CD4-positive, alpha-beta T cell treated with Interferon gamma for 1 hour (primary cell): ENCODE measurements around the gene TPSG1.
"Not testable (repeated sequence)": the region's sequence is repeated elsewhere in the genome, so short reads cannot be mapped to it uniquely, and the experiment has no call there.

ENCODE experiments used
- DNase-seq: peaks from one replicate; pipeline ENCODE4 v3.0.0-alpha.2; 2020

The TPSG1 gene

DNA sequence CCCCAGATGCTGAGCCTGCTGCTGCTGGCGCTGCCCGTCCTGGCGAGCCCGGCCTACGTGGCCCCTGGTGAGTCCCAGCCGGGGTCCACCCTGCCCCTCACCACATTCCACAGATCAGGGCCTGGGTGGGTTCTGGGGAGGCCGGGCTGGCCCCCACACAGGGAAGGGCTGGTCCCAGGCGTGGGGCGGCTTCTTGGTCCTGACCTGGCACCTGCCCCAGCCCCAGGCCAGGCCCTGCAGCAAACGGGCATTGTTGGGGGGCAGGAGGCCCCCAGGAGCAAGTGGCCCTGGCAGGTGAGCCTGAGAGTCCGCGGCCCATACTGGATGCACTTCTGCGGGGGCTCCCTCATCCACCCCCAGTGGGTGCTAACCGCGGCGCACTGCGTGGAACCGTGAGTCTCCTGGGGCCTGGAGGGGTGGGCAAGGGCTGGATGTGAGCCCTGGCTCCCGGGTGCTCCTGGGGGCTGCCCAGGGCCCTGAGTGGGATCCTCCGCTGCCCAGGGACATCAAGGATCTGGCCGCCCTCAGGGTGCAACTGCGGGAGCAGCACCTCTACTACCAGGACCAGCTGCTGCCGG, 31.3 kb upstream of the TPSG1 start:
- not testable (repeated sequence) for DNase-seq

DNA sequence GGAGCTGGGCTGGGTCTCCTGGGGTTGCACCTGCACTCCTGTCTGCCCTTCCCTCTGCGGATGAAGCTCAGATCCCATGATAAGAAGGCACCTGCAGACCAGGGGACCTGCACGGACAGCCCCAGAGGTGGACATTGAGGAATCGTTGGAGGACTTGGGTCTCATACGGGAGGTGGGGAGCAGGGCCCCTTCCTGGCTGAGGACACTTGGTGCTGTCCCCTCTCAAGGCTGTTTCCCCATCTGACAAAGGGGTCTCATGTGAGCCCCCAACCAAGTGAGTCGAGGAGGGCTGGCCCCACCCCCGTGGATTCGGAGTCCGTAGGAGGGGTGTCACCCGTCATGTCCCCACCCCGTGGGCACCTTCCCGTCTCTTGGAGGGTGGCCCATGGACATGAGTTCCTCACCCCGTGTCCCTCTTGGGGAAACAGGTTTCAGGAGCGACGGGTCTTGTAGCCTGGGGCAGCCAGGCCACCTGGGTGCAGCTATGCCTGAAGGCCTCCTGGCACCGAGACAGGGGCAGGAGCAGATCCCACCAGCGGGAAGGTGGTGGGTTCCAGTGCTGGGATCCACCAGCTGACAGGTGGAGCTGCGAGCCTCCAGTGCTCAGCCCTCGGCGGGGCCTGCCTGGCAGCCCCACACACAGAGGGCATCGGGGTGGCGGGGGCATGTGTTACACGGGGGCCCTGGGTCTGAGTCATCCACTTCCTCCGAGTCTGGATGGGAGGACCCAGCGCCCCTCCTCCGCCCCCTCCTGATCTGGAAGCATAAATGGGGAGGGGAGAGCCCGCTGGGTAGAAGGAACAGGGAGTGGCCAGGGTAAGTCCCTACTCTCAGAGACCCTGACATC, 30.4 kb upstream of the TPSG1 start, which contains the start of gene TPSD1:
Gene TPSD1, plus strand, starts transcription at position 794 of the 847 bp plus-strand sequence. CDS start 212 bp downstream, outside the sequence.
- DNase-seq: not testable (repeated sequence)

DNA sequence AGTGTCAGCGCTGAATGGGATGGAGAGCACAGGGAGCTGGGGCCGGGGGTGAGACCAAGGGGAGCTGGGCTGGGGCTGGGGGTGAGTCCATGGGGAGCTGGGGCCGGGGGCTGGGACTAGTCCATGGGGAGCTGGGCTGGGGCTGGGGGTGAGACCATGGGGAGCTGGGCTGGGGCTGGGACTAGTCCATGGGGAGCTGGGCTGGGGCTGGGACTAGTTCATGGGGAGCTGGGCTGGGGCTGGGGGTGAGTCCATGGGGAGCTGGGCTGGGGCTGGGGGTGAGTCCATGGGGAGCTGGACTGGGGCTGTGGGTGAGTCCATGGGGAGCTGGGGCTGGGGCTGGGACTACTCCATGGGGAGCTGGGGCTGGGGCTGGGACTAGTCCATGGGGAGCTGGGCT, 29.8 kb upstream of the TPSG1 start:
- DNase-seq: not testable (repeated sequence)

DNA sequence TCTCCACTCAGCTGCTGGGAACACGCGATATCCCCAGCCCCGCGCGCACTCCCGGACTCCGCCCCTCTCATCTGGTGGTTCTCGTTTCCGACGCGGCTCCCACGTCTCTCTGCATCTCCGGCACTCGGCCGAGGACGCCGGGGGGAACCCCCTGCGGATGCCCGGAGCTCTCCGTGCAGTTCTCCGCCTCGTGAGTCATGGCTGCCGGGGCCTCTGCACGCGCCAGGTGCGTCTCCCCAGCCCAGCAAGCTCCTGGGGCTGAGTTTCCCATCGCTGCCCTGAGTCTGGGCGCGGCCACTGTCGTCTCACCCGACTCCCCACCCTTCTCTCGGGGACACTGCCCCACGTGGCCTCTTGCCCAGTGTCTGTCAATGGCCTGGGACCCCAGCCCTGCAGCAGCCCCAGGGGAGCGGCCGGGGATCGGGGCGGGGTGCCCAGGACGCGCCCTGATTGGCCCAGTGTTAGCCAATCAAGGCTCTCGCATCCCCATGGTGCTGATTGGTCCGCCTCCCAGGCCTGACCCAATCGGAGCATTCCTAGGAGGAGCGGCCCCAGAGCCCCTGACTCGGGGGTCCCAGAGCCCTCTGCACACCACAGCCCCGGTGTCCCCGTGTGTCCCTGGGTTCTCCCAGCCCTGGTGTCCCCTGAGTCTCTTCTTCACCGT, 28.8 kb upstream of the TPSG1 start:
- not testable (repeated sequence) for DNase-seq

DNA sequence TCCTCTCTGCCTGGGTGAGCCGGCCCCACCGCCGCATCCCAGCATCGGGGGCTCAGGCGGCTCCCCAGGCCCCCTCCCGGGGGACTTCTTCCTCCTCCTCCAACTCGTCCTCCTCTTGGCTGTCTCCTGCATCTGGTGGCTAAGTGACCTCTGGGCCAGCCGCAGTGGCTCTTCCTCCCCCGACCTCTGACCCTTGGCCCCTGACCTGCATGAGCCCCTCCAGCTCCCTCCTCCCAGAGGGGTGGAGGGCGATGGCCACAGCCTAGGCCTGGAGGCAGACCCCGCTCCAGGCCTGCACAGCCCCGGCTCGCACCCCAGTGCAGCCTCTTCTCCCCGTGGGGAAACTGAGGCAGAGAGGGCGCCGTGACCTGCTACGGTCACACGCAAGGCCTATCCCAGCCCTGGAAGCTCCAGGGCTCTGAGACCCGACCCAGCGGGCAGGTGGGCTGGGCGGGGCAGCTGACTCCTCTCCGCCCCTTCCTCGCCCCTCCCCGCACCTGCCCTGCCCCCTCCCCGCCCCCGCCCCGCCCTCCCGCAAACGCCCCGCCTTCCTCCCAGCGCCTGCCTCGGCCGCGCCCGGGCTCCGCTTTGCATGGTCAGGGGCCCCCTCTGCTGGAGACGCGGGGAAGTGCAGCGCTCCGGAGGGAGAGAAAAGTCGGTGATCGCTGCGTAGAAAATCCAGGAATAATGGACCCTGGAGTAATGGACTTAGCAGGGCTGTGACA, 24.1 kb upstream of the TPSG1 start:
- not testable (repeated sequence) for DNase-seq

DNA sequence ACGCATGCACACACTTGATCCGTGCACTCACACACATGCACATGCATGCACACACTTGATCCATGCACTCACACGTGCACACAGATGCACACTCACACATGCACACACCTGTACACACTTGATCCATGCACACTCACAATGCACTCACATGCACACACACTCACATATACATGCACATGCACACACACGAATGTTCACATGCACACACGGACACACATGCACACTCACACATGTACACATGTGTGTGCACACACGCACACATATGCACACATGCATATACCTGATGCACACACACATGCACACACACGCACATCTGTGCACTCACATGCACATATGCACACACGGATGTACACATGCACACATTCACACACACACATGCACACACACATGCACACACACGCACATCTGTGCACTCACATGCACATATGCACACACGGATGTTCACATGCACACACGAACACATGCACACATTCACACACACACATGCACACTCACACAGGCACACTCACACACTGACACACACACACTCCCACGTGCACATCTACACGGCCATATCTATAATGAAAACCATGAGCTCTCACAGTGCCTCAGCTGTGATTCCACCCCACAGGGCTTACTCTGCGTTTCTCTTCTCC, 23.0 kb upstream of the TPSG1 start:
- DNase-seq: not testable (repeated sequence)

DNA sequence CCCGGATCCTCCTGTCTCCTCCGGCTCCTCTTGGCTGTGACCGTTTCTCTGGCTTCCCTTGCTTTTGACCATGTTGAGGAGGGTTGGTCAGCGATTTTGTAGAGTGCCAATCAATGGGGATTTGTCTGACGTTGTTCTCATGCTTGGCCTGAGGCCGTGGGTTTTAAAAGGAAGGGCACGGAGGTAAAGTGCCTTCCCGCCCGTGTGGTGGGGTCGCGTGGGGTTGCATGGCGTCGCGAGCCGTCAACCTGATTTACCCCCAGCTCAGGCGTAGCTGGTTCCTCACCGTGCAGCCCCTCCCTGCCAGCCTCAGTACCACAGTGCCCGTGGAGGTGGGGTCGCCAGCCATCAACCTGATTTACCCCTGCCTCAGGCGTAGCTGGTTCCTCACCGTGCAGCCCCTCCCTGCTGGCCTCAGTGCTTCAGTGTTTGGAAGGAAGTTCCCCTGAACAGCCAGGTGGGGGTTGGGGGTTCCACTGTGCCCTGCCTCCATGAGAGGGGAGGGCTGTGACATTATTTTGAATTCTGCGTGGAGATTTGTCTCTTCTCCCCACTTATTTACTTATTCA, 20.5 kb upstream of the TPSG1 start:
- no peak for DNase-seq

DNA sequence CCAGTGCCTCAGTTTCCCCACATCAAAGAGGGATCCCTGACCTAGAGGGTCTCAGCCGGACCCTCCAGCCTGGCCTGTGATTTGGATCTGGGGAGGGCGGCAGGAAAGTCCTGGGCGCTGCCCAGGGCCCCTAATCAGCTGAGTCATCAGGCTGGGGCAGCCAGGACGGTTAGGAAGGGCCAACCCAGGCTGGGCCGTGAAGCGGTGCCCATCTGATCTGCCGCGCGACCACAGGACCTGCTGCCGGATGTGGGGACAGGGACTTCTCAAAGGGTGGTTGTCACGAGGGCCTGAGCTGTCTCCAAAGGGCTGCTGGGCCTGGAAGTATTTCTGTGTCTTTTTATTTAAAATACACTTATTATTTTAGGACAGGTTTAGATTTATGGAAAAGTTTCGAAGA, 19.8 kb upstream of the TPSG1 start:
- DNase-seq: peak; percentile 40

DNA sequence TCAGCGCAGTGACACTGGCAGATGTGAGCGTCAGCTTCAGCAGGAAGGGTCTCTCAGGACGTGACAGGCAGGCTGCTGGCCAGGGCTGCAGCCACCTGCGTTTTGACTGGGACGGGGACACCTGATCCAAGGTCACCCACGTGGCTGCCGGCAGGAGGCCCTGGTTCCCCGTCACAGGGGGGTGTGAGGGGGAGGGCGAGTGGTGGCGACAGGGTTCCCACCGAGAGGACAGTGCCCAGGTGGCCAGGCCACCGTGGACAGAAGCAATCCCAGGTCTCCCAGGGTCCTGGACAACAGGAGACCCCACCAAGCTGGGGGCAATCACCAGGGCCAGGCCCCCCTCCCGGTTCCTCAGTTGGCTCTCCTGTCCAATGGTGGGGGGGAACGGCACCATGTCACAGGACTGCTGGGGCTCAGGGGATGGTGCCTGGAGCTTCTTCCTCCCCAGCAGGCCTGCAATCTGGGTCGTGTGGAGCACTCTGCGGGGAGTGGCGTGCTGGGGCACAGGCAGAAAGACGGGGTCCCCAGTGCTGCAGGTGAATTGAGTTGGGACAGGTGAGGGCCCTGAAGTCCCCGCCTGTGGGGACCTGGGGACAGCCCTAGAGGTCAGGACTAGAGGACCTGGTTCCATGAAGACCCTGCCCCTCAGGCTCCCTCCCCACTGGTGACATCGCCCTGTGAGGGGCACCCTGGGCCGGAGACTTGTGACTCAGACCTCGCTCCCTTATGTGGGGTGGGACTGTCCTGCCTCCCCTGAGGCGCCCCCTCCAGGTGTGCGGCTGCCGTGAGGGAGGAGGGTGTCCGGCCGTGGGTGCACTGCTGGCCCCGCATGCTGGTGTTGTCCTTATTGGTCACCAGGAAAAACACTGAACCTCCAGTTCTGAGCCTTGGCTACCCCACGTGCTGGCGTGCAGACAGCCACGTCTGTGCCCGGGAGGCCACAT, 19.1 kb upstream of the TPSG1 start:
- DNase-seq: not testable (repeated sequence)

DNA sequence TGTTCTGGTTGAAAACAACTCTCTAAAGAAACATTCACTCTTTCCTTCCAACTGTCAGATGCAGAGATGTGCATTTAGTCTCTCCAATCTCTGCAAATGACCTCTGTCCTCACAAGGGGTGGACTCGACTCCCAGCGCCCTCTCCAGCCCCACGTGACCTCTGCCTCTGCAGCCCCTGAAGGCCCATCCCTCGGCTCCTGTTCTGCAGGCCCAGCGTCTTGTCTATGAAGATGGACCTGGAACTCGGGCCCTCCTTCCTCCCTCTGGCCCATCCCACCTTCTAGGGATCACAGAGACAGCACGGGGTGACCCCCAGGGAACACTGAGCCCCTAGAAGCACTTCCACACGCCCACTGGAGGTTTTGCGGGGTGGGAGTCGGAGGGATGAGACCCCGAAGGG, 18.3 kb upstream of the TPSG1 start:
- not testable (repeated sequence) for DNase-seq

DNA sequence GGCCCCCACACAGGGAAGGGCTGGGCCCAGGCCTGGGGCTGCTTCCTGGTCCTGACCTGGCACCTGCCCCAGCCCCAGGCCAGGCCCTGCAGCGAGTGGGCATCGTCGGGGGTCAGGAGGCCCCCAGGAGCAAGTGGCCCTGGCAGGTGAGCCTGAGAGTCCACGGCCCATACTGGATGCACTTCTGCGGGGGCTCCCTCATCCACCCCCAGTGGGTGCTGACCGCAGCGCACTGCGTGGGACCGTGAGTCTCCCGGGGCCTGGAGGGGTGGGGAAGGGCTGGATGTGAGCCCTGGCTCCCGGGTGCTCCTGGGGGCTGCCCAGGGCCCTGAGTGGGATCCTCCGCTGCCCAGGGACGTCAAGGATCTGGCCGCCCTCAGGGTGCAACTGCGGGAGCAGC, 16.0 kb upstream of the TPSG1 start:
- DNase-seq: not testable (repeated sequence)

DNA sequence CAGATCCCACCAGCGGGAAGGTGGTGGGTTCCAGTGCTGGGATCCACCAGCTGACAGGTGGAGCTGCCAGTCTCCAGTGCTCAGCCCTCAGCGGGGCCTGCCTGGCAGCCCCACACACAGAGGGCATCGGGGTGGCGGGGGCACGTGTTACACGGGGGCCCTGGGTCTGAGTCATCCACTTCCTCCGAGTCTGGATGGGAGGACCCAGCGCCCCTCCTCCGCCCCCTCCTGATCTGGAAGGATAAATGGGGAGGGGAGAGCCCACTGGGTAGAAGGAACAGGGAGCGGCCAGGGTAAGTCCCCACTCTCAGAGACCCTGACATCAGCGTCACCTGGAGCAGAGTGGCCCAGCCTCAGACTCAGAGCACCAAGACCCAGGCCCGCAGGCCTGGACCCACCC, 15.4 kb upstream of the TPSG1 start, which contains the start of gene TPSAB1:
Gene TPSAB1, plus strand, starts transcription at position 270 of the 400 bp plus-strand sequence. CDS start 234 bp downstream, outside the sequence.
- not testable (repeated sequence) for DNase-seq

DNA sequence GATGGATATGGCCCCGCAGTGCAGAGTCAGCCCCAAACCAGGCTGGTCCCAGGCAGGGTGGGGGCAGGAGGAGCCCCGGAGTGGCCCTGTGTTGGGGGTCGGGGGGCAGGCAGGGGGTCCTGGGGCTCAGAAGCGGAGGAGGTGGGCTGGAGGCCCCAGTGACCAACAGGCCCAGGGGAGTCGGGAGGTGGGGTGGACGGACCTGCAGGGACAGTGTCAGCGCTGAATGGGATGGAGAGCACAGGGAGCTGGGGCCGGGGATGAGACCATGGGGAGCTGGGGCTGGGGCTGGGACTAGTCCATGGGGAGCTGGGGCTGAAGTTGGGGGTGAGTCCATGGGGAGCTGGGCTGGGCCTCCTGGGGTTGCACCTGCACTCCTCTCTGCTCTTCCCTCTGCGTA, 14.5 kb upstream of the TPSG1 start:
- not testable (repeated sequence) for DNase-seq

DNA sequence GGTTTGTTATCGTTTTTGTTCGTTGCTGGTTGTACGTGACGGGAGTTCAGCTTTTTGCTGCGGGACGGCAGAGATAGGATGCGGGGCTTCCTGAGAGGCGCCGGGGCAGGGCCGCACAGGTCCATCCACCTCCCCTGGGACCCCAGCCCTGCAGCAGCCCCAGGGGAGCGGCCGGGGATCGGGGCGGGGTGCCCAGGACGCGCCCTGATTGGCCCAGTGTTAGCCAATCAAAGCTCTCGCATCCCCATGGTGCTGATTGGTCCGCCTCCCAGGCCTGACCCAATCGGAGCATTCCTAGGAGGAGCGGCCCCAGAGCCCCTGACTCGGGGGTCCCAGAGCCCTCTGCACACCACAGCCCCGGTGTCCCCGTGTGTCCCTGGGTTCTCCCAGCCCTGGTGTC, 13.8 kb upstream of the TPSG1 start:
- not testable (repeated sequence) for DNase-seq

DNA sequence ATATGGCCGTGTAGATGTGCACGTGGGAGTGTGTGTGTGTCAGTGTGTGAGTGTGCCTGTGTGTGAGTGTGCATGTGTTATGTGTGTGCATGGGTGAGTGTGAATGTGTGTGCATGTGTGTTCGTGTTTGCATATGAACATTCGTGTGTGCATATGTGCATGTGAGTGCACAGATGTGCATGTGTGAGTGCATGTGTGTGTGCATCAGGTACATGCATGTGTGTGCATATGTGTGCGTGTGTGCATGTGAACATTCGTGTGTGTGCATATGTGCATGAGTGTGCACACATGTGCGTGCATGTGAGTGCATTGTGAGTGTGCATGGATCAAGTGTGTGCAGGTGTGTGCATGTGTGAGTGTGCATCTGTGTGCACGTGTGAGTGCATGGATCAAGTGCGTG, 12.9 kb upstream of the TPSG1 start:
- no peak for DNase-seq

DNA sequence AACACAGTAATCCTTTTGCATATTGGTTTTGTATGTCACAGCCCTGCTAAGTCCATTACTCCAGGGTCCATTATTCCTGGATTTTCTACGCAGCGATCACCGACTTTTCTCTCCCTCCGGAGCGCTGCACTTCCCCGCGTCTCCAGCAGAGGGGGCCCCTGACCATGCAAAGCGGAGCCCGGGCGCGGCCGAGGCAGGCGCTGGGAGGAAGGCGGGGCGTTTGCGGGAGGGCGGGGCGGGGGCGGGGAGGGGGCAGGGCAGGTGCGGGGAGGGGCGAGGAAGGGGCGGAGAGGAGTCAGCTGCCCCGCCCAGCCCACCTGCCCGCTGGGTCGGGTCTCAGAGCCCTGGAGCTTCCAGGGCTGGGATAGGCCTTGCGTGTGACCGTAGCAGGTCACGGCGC, 11.6 kb upstream of the TPSG1 start:
- DNase-seq: not testable (repeated sequence)

DNA sequence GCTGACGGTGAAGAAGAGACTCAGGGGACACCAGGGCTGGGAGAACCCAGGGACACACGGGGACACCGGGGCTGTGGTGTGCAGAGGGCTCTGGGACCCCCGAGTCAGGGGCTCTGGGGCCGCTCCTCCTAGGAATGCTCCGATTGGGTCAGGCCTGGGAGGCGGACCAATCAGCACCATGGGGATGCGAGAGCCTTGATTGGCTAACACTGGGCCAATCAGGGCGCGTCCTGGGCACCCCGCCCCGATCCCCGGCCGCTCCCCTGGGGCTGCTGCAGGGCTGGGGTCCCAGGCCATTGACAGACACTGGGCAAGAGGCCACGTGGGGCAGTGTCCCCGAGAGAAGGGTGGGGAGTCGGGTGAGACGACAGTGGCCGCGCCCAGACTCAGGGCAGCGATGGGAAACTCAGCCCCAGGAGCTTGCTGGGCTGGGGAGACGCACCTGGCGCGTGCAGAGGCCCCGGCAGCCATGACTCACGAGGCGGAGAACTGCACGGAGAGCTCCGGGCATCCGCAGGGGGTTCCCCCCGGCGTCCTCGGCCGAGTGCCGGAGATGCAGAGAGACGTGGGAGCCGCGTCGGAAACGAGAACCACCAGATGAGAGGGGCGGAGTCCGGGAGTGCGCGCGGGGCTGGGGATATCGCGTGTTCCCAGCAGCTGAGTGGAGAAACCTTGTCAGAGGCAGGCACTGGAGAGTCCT, 7.1 kb upstream of the TPSG1 start:
- not testable (repeated sequence) for DNase-seq

DNA sequence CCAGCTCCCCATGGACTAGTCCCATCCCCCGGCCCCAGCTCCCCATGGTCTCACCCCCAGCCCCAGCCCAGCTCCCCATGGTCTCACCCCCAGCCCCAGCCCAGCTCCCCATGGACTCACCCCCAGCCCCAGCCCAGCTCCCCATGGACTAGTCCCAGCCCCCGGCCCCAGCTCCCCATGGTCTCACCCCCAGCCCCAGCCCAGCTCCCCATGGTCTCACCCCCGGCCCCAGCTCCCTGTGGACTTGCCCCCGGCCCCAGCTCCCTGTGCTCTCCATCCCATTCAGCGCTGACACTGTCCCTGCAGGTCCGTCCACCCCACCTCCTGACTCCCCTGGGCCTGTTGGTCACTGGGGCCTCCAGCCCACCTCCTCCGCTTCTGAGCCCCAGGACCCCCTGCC, 6.2 kb upstream of the TPSG1 start:
- DNase-seq: not testable (repeated sequence)

DNA sequence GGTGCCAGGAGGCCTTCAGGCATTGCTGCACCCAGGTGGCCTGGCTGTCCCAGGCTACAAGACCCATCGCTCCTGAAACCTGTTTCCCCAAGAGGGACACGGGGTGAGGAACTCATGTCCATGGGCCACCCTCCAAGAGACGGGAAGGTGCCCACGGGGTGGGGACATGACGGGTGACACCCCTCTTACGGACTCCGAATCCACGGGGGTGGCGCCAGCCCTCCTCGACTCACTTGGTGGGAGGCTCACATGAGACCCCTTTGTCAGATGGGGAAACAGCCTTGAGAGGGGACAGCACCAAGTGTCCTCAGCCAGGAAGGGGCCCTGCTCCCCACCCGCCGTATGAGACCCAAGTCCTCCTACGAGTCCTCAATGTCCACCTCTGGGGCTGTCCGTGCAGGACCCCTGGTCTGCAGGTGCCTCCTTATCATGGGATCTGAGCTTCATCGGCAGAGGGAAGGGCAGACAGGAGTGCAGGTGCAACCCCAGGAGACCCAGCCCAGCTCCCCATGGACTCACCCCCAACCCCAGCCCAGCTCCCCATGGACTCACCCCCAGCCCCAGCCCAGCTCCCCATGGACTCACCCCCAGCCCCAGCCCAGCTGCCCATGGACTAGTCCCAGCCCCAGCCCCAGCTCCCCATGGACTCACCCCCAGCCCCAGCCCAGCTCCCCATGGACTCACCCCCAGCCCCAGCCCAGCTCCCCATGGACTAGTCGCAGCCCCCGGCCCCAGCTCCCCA, 5.6 kb upstream of the TPSG1 start:
- DNase-seq: not testable (repeated sequence)
